Neural progenitor cell (in vitro differentiated cells): ENCODE data around the gene KCNJ9. TPM values are rescaled to one million over a fixed set of nuclear protein-coding genes. Genes with fewer than 3 reads are reported as not detected.
A peak's percentile ranks its signal among the peaks of the same experiment; 100 is the strongest.

Source experiments
- DNase-seq: peaks from one replicate; pipeline ENCODE4 v3.0.0-alpha.2; 2016; ENCODE audit warnings: low spot score
- H2AFZ ChIP-seq: fragments of 200-600 bp; sonication (generic); replicated peaks from 2 replicates; pipeline ENCODE4 v1.6.1; 2016; ENCODE audit warnings: antibody characterized with exemption
- H3F3A ChIP-seq: fragments of 200-600 bp; sonication (generic); 2 replicates; pipeline ENCODE4 v1.6.1; 2016; ENCODE audit warnings: antibody characterized with exemption, low read depth
- H3K27ac ChIP-seq: fragments of 200-600 bp; sonication (generic); 2 replicates; pipeline ENCODE4 v1.5.1; 2016; ENCODE audit warnings: mild to moderate bottlenecking
- H3K27me3 ChIP-seq: fragments of 200-600 bp; sonication (generic); 2 replicates; pipeline ENCODE4 v1.6.1; 2016; ENCODE audit warnings: mild to moderate bottlenecking, moderate library complexity
- H3K36me3 ChIP-seq: fragments of 200-600 bp; sonication (generic); 2 replicates; pipeline ENCODE4 v1.5.1; 2016
- H3K4me1 ChIP-seq: fragments of 200-600 bp; sonication (generic); 2 replicates; pipeline ENCODE4 v1.6.1; 2016; ENCODE audit warnings: mixed run types
- H3K4me2 ChIP-seq: fragments of 200-600 bp; sonication (generic); 2 replicates; pipeline ENCODE4 v1.6.1; 2016
- H3K4me3 ChIP-seq: fragments of 200-600 bp; sonication (generic); 2 replicates; pipeline ENCODE4 v1.5.1; 2016
- H3K79me2 ChIP-seq: fragments of 200-600 bp; sonication (generic); 2 replicates; pipeline ENCODE4 v1.6.1; 2016; ENCODE audit warnings: low read depth
- H3K9ac ChIP-seq: fragments of 200-600 bp; sonication (generic); 2 replicates; pipeline ENCODE4 v1.6.1; 2016
- H3K9me3 ChIP-seq: fragments of 200-600 bp; sonication (generic); 2 replicates; pipeline ENCODE4 v1.5.1; 2016; ENCODE audit warnings: low read depth
- H4K20me1 ChIP-seq: fragments of 200-600 bp; sonication (generic); 2 replicates; pipeline ENCODE4 v1.6.1; 2016; ENCODE audit warnings: low read depth
- H3K27ac Mint-ChIP-seq: 3 replicates; pipeline ENCODE4 v1.8.0; 2021; ENCODE audit warnings: mixed read lengths
- H3K27me3 Mint-ChIP-seq: 2 replicates; pipeline ENCODE4 v1.8.0; 2022; ENCODE audit warnings: low read depth, mild to moderate bottlenecking, inconsistent platforms, moderate library complexity, mixed read lengths; ENCODE audit not compliant: insufficient read depth
- H3K36me3 Mint-ChIP-seq: 3 replicates; pipeline ENCODE4 v1.8.0; 2021; ENCODE audit warnings: mixed read lengths
- H3K4me1 Mint-ChIP-seq: 3 replicates; pipeline ENCODE4 v1.8.0; 2021; ENCODE audit warnings: mixed read lengths
- H3K4me3 Mint-ChIP-seq: 3 replicates; pipeline ENCODE4 v1.8.0; 2021; ENCODE audit warnings: mild to moderate bottlenecking, moderate library complexity, mixed read lengths
- H3K9me3 Mint-ChIP-seq: 3 replicates; pipeline ENCODE4 v1.8.0; 2020; ENCODE audit warnings: mixed read lengths
- CTCF ChIP-seq: fragments of 200-600 bp; sonication (generic); IDR thresholded peaks from 2 replicates; pipeline ENCODE4 v1.5.1; 2017; ENCODE audit warnings: antibody characterized with exemption, mild to moderate bottlenecking
- EZH2 ChIP-seq: fragments of 200-600 bp; sonication (generic); IDR thresholded peaks from 2 replicates; pipeline ENCODE4 v1.6.1; 2017; ENCODE audit warnings: antibody characterized with exemption, mild to moderate bottlenecking, moderate library complexity
- EZH2phosphoT487 ChIP-seq: fragments of 200-600 bp; sonication (generic); IDR thresholded peaks from 2 replicates; pipeline ENCODE4 v1.6.1; 2017; ENCODE audit warnings: antibody characterized with exemption
- total RNA-seq: library from RNA; depleted of rRNA; stranded (reverse); fragments of >200 nt; gene quantifications from 2 replicates; pipeline ENCODE4 v1.2.3, GENCODE V29; 2015; ENCODE audit warnings: low replicate concordance

KCNJ9 gene
- total RNA-seq, 1 donor from 2014 or later: 0.09 TPM

DNA sequence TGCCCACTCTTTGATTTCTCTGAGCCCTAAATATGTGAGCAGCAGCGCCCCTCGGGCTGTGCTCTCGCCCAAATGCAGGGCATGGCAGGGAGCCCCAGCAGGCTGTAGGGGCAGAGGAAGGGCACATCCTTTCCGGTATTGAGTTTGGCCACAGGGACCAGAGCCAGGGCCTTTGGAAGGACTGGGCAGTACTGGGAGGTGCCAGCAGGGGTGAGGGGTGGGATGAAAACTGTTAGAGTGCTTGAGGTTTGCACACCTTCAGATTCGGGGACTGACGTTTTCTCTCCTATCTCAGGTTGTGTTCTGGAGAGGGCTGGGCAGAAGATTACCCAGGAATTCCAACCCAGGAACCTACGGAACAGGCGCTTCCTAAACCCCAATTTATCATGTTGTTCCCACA is 32.1 kb downstream of the KCNJ9 start:
- H3K27ac Mint-ChIP-seq: peak overlapping the region; percentile 92
- H3K4me1 Mint-ChIP-seq: peaks cover 91% of the 10 kb centered on the region
- Histone ChIP-seq H3K27me3 (no peaks in the 10 kb centered on the region), H3K27ac (peak overlapping the region; percentile 82), H3K9me3 (no peaks in the 10 kb centered on the region), H3K4me1 (peaks cover 92% of the 10 kb centered on the region), H3K4me2 (peak overlapping the region; percentile 97), H4K20me1 (peaks cover 16% of the 10 kb centered on the region), H2AFZ (no peak overlapping the region), H3K4me3 (no peak overlapping the region), H3K9ac (no peak overlapping the region), H3K36me3 (no peaks in the 10 kb centered on the region), H3K79me2 (peaks cover 33% of the 10 kb centered on the region), H3F3A (peaks cover 60% of the 10 kb centered on the region)
- no peaks in the 10 kb centered on the region for H3K9me3 Mint-ChIP-seq
- no peak overlapping the region for H3K4me3 Mint-ChIP-seq
- no peak for DNase-seq
- H3K36me3 Mint-ChIP-seq: no peaks in the 10 kb centered on the region
- TF ChIP-seq CTCF (peak; percentile 18), EZH2 (no peak)
- peaks cover 15% of the 10 kb centered on the region for H3K27me3 Mint-ChIP-seq

DNA sequence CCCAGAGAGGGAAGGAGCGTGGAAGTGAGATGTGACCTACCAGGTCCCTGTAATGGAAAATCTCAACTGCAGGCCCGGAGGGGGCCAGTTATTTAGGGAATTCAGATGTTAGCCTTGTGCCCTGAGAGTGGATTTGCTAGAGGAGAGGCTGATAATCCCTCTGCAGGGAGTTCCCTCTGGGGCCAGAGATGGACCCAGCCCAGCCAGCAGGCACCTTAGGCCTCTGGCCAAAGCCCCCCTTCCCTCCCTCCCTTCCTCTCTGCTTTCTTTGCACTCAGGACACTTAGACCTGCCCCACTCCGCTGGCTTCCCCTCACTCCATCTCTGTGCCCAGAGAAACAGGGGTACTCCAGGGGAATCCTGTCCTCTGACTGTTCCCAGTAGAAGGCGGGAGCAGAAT is 32.7 kb downstream of the KCNJ9 start:
- no peak overlapping the region for H3K9ac ChIP-seq
- peak; percentile 66 for DNase-seq
- peak overlapping the region; percentile 82 for H3K27ac ChIP-seq
- H3K79me2 ChIP-seq: peaks cover 39% of the 10 kb centered on the region
- no peaks in the 10 kb centered on the region for H3K9me3 ChIP-seq
- peaks cover 21% of the 10 kb centered on the region for H4K20me1 ChIP-seq
- peaks cover 90% of the 10 kb centered on the region for H3K4me1 Mint-ChIP-seq
- no peak overlapping the region for H3K4me3 ChIP-seq
- H3K36me3 ChIP-seq: no peaks in the 10 kb centered on the region
- peaks cover 1% of the 10 kb centered on the region for H3K36me3 Mint-ChIP-seq
- peaks cover 55% of the 10 kb centered on the region for H3F3A ChIP-seq
- H3K27me3 Mint-ChIP-seq: peaks cover 15% of the 10 kb centered on the region
- no peaks in the 10 kb centered on the region for H3K27me3 ChIP-seq
- H3K9me3 Mint-ChIP-seq: no peaks in the 10 kb centered on the region
- no peak overlapping the region for H2AFZ ChIP-seq
- peak overlapping the region; percentile 92 for H3K27ac Mint-ChIP-seq
- H3K4me3 Mint-ChIP-seq: no peak overlapping the region
- H3K4me1 ChIP-seq: peaks cover 92% of the 10 kb centered on the region
- no peak for TF ChIP-seq EZH2
- no peak for TF ChIP-seq CTCF
- no peak for TF ChIP-seq EZH2phosphoT487
- H3K4me2 ChIP-seq: peak overlapping the region; percentile 97

- Histone ChIP-seq H3K9me3 (no peaks in the 10 kb centered on the region), H4K20me1 (peaks cover 31% of the 10 kb centered on the region), H3K4me1 (peaks cover 85% of the 10 kb centered on the region), H3K4me2 (peak within 1 kb of the TSS; percentile 97), H3K27me3 (no peaks in the 10 kb centered on the region), H3K79me2 (peaks cover 54% of the 10 kb centered on the region), H2AFZ (no peak within 1 kb of the TSS), H3K27ac (peak within 1 kb of the TSS; percentile 82), H3F3A (peaks cover 42% of the 10 kb centered on the region), H3K4me3 (peak within 1 kb of the TSS; percentile 65), H3K36me3 (no peaks in the 10 kb centered on the region), H3K9ac (peak within 1 kb of the TSS; percentile 57)
- Mint-ChIP-seq H3K4me1 (peaks cover 80% of the 10 kb centered on the region), H3K4me3 (peak within 1 kb of the TSS; percentile 91), H3K27ac (peak within 1 kb of the TSS; percentile 89), H3K27me3 (peaks cover 12% of the 10 kb centered on the region), H3K9me3 (no peaks in the 10 kb centered on the region), H3K36me3 (peaks cover 6% of the 10 kb centered on the region)
- no peak for TF ChIP-seq EZH2
- no peak for TF ChIP-seq EZH2phosphoT487
- no peak for TF ChIP-seq CTCF
- DNase-seq: peak; percentile 88
Observed at GRCh38 chr1:160115545-160116282, 34.4 kb downstream of the KCNJ9 start, which contains the start of gene ATP1A2. Gene ATP1A2 (plus strand): TSS chr1:160115759. CDS start chr1:160115862, 103 bp downstream.
